Activated T-cell treated with anti-CD3 and anti-CD28 coated beads for 4 hours (primary cell): ENCODE measurements around the gene ZNF777.

Experiments used
- DNase-seq: peaks from one replicate; pipeline ENCODE4 v3.0.0-alpha.2; 2020

ZNF777 gene

GRCh38 chr7:149475121-149476045 lies 14.5 kb upstream of the ZNF777 start:
- no peak for DNase-seq

DNA sequence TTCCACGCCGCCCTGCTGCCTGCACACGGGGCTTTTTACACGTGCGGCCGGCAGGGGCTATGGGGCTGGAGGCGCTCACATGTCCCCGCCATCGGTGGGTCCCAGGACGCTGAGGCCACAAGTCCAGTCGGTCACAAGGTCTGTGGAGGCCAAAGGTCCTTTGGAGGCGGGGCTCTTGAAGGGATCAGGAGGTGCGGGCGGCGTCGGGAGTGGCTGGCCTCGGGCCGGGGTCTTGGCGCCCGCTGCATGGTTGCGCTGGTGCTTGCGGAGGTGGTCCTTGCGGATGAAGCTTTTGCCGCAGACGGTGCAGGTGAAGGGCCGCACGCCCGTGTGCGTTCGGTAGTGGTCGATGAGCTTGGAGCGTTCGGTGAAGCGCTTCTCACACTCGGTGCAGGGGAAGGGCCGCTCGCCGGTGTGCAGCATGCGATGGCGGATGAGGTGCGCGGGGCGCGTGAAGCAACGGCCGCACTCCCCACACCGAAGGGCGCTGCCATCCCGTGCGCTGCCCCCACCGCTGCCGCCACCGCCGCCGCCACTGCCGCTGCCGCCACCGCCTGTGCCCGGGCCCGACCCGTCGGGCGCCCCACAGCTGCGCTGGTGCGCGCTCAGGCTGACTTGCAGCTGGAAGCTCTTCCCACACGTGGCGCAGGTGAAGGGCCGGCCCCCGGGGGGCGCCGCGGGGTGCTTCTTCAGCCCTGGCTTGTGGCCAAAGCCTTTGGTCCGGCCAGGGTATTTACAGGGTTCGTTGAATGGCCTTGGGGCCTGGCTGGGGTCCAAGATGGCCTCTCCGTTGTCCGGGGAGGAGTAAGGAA lies 13.7 kb upstream of the ZNF777 start:
- no peak for DNase-seq

- no peak for DNase-seq
These were observed 12.4 kb upstream of the ZNF777 start for GRCh38 chr7:149473251-149473650.

DNA sequence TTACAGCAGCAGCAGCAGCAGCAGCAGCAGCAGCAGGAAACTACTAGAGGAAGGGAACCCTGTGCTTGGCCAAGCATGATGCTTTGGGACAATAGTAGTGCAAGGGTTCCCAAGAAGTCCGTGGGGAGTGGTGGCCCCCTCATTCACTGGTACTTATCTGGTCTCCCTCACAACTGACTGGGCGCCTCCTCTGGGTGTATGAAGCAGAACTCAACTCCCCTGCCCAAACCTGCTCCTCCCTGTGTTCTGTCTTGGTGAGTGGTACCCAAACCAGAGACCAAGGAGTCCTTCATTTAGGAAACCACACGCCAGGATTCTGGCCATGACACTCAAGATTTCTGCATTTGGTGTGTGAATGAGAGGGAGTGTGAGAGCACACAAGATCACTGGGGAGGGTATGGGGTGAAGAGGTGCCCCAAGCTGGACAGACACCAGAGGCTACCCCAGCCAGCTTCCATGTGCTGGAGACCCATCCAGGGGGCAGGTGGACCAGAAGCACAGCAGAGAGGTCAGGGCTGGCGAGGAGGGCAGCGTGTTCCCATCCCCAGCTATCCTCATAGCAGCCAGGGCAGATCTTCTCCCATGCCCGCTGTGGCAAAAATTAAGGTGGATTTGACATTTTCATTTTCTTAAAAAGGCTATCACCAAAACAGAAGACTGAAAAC lies 10.6 kb upstream of the ZNF777 start:
- no peak for DNase-seq

- no peak for DNase-seq
These were observed 8.9 kb upstream of the ZNF777 start for GRCh38 chr7:149469806-149470205.

DNA sequence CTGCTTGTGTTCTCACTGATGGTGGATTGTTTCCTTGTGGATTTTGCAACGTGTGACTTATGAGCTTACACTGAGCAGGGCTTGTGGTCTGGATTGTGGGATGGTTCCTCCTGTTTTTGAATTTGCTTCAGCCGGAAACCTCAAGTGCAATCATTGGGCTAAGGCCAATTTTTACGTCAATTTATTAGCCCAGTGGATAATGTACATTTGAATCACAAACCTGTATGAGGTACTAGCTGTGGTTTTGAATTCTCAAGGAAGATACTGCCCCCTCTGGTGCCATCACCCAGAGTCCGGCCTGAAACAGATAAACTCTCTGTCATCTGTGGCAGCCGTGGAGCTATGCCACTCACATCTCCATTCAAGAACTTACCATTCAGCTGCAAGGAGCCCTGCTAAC lies 7.3 kb upstream of the ZNF777 start:
- DNase-seq: no peak

DNA sequence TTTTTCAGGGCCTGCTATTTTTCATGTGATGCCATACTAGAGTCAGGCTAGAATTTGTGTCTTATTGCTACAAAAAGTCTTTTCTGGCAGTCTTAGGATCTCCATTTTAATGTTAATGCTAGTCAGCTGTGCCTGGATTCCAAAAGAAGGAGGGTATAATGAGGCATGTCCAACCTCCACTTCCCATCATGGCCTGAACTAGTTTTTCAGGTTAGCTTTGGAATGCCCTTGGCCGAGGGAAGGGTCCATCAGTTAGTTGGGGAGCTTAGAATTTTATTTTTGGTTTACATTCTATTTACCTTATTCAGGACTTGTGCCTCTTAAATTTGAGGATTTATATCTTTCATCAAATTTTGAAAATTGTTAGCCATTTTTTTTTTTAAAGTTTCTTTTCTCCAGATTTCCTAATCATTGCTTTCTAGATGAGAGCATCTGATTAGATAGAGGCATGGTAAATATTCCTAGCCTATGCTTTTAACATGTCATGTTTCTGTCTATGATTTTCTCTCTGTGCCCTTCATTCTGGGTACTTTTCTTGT lies 6.5 kb upstream of the ZNF777 start:
- no peak for DNase-seq

DNA sequence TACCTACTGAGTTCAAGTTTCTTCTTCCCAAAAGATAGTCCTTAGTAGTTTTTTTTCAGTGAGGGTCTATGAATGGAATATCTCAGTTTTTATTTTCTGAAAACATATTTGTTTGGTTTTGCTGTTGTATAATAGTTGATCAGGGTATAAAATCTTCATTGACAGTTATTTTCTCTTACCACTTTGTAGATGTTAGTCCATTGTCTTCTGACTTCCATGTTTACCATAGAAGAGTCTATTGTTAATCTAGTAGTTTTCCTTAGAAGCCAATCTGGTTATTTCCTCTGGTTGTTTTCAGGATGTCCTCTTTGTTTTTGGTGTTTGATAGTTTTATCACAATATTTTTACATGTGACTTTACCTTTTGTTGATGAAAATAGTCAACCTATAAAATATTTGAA lies 5.5 kb upstream of the ZNF777 start:
- no peak for DNase-seq

DNA sequence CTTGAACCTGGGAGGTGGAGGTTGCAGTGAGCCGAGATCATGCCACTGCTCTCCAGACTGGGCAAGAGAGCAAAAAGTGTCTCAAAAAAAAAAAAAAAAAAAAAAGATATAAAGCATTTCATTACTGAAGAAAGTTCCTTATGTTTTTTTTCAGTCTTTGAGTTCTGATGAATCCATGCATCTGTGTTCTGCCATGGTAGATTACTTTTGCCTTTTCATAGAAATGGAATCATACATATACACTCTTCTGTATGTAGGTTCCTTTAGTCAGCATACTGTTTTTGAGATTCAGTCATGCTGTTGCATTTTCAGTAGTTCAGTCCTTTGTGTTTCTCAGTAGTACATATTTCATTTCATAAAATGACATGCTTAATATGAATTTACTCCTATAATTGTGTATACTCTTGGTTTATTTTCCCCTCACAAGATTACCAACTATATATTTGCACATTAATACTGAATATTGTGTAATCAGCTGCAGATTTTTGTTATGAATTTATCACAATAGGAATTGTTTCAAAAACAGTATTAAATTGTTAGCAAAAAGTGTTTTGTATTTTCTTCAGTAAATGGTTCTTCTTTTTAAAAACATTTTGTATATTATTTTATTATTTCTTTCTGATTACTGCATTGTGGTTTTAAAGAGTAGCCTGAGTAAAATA lies 2.8 kb upstream of the ZNF777 start:
- no peak for DNase-seq

DNA sequence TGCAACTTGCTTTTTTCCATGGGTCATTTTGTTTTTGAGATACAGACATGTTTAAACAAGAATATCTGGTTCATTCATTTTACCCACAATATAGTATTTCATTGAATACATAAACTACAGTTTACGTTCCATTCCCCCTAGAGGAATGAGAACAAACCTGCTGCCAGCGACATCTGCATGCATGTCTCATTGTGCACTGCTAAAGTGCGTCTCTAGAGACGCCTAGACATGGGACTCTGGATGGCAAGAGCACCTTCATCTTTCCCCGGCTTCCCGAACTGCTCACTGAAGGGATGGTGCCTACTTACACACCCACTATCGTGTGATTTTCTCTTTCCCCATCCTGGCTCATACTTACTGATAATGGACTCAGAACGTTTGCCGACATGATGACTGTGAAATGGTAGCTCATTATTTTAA lies 1.2 kb upstream of the ZNF777 start:
- no peak for DNase-seq

- no peak for DNase-seq
These were observed 1.1 kb downstream of the ZNF777 start for GRCh38 chr7:149459540-149460452.

- no peak for DNase-seq
These were observed 1.7 kb downstream of the ZNF777 start for GRCh38 chr7:149459201-149459539.

DNA sequence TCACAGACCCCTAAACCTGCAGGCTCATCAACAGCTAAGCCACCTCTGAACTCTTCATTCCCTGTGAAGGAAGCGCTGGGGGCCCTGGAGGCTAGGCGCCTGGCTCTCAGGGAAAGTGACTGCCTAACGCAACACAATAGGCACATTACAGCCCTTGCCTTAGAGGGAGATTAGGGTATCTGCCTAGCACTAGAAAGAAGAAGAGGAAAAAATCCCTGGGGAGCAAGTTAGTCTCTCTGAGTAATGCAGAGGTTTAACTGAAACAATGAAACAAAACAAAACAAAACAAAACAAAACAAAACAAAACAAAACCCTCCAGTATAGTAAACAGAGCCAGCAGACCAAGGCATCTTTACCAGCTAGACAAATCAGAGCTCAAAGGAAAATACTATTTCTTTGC lies 2.6 kb downstream of the ZNF777 start:
- no peak for DNase-seq

- no peak for DNase-seq
These were observed 3.1 kb downstream of the ZNF777 start for GRCh38 chr7:149457766-149458165.

DNA sequence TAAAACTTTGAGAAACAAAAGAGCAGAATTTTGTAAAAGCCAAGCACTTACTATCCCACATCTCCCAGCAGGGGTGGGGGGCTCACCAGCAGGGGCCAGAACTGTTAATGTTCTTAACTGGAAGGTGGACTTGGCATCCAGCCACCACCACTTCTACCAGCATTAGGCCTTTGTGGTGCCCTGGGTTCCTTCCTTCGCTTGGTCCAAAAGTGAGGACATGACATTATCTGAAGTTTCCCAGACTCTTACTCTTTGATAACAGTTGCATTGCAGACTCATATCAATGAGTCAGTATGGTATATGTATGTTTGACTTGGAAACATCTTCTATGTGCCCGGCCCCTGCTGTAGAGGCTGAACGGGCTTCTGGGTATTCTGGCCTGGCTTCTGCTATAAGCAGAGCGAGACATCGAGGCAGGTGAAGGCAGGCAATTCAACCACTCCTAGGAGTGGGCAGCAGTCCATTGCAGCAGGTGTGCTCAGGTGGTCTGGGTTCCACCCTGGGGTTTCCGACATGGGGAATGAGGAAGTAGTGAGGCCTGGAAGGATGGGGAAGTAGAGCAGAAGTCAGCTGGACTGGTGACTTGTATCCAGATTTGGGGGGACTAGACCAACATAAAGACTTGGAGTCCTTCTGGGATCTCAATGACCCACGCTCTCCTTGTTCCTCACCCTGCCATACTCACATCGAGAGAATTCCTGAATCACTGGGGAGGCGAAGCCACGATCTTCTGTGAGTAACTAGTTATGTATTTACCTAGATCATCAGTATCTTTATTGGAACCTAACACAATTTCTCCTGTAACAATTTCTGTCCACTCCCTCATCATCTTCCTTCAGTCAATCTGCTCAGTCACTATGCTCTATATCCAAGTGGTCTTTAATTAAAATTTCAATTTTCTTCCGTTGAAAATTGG lies 4.1 kb downstream of the ZNF777 start:
- DNase-seq: no peak

- no peak for DNase-seq
These were observed 5.5 kb downstream of the ZNF777 start for GRCh38 chr7:149455175-149455950.

DNA sequence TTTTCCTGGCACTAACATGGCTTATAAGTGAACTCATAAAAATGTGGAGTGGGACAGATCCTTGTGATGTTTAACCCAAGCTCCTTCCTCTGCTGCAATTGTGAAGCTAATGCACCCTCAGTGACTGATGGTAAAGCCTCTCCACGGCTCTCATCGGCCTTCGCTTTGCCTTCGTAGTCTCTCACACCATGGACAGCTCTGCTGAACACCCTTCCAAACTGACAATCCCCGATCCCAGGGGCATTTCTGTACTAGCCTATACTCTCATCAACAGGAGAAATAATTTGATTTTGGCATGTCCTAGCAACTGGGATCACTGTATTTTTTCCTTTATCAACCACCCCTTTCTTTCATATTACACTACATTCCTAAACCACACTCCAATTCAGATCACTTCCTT lies 6.1 kb downstream of the ZNF777 start:
- no peak for DNase-seq

- no peak for DNase-seq
These were observed 6.9 kb downstream of the ZNF777 start for GRCh38 chr7:149454006-149454405.

DNA sequence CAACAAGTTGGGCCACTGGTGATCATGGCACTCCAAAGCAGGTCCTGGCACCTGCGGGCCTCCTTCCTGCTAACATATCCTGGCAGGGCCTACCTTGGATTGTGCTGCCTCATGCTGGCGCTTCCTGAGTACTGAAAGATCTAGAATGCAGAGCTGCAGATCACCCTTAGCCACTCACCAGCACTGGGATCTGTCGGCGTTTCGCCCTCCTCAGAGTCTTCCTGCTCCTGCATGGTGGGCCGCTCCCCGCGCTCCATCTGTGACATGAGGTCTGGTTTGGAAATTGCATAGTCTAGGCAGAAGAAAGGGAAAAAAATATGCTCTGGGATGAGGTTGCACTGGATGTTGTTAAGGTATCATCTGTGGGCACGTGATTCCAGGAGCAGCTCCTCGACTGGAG lies 10.0 kb downstream of the ZNF777 start:
- DNase-seq: no peak

- DNase-seq: no peak
These were observed 11.0 kb downstream of the ZNF777 start for GRCh38 chr7:149449897-149450296.
